GM18508 (cell line): Measurements from ENCODE around the gene PSORS1C1.
"Not testable (repeated sequence)": the region's sequence is repeated elsewhere in the genome, so short reads cannot be mapped to it uniquely, and the experiment has no call there.

Source experiments
- ATAC-seq: cut with Tn5 transposase; IDR thresholded peaks from one replicate; pipeline ENCODE4 v1.9.1; 2021; ENCODE audit warnings: moderate number of reproducible peaks; ENCODE audit not compliant: insufficient read depth, unreplicated experiment

Gene PSORS1C1

GRCh38 chr6:31152781-31153180, 38.2 kb downstream of the PSORS1C1 start:
- no peak for ATAC-seq

DNA sequence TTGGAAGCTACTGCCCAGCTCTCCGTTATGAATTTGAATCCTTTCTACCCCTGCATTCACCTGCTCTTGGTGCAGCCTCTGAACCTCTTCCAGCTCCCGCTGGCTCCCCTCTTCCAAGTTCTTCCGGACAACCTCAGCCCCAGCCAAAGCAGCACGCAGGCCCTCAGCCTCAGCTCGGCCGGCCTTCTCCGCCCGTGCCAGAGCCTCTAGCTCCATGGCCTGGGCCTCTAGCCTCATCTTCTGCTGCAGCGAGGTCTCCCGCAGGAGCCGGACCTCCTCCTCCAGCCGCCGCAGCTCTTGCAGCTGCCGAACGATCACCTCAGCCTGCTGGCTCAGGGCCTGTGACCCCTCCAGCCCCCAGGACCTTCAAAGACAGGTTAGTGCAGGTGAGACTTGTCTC, 39.8 kb downstream of the PSORS1C1 start:
- no peak for ATAC-seq

GRCh38 chr6:31156641-31157040, 42.0 kb downstream of the PSORS1C1 start:
- ATAC-seq: no peak

DNA sequence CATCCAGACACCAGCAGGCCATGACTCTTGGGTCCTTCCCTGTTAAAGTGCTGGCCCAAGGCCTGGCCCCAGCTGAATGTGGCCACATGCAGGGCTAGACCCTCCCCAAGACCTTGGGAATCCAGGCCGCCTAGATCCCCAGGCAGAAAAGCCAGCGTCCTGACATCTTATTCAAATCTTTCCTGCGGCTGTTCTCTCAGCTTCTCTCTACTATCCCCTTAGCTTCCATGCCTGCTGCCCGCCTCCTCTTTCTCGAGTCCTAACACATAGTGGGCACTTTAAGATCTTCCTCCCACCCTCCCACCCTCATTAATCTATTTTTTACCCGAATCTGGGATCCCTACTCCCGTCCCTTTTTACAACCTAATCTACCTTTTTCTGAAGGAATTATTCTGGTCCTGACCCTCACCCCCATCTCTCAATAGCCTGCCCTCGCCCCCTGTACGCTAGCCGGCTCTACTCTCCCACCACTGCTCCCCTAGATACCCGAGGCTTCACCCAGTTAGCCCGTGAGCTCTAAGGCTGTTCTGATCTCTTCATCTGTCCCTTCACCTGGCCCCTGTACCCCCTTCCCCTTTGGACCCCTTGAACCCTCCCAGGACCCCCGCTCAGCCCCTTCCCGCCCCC, 43.0 kb downstream of the PSORS1C1 start, which contains the start of gene CCHCR1:
TSS of gene CCHCR1 (minus strand) at position 290 of the 627 bp plus-strand sequence. CDS start at position 88, 202 bp downstream.
- ATAC-seq: no peak

DNA sequence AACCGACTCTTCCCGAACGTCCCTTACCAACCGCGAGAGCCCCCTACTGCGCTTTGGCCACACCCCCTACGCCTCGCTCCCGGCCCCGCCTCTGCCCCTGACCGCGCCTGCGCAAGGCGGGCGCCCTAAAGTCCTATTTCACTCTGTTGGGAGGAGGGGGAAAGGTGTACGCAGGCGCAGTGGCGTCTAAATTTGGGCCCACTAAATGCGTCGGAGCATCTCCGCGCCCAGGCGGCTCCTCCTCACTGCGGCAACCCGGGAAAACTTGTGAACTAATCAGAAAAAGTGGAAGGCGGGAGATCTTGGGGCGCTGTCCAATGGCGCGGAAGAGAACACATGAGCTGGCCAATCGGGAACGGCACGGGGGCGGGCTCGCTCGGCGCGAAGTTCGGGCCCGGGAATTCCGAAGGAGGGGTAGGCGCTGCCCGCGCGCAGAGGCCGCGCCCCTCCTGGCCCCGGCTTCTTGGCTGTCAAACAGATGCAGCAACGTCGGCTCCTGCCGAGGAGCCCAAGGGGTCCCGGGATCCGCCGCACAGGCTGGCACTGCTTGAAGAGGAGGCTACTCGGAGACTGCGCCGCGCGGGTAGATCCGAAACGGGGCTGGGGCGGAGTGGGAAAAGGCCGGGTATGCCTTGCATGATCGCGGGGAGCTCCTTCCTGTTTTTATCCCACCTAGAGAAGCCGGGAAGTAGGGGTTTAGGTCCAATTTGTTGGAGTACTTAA, 43.7 kb downstream of the PSORS1C1 start, which contains the start of gene TCF19:
TSS of gene TCF19 (plus strand) at position 450 of the 723 bp plus-strand sequence. CDS start 881 bp downstream, outside the sequence.
- ATAC-seq: peak; percentile 80

- no peak for ATAC-seq
Measured at GRCh38 chr6:31158863-31159855, 44.6 kb downstream of the PSORS1C1 start.

DNA sequence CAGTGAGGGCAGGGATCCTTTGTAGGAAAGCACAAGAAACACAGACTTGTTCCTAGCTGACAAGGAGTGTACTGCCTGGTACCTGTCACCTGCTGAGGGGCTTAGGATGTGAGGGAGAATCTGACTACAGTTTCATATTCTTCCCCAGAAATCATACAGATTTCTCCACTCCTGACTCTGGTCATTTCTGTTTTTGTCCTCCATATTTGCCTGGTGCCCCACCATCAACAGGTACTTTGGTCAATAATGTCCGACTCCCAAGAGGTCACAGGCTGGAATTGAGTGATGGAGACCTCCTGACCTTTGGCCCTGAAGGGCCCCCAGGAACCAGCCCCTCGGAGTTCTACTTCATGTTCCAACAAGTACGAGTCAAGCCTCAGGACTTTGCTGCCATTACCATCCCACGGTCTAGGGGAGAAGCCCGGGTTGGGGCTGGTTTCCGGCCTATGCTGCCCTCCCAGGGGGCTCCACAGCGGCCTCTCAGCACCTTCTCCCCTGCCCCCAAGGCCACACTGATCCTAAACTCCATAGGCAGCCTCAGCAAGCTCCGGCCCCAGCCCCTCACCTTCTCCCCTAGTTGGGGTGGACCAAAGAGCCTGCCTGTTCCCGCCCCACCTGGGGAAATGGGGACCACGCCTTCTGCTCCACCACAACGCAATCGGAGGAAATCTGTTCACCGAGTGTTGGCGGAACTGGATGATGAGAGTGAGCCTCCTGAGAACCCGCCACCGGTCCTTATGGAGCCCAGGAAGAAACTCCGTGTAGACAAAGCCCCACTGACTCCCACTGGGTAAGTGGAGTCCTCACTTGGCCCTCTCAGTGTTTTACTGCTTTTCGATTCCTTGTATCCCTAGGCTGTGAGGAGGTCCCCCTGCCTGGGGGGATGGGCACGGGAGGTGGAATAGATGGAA, 46.9 kb downstream of the PSORS1C1 start:
- no peak for ATAC-seq

- ATAC-seq: no peak
Measured at GRCh38 chr6:31162463-31163165, 48.0 kb downstream of the PSORS1C1 start.

GRCh38 chr6:31163922-31164321, 49.3 kb downstream of the PSORS1C1 start:
- ATAC-seq: no peak

DNA sequence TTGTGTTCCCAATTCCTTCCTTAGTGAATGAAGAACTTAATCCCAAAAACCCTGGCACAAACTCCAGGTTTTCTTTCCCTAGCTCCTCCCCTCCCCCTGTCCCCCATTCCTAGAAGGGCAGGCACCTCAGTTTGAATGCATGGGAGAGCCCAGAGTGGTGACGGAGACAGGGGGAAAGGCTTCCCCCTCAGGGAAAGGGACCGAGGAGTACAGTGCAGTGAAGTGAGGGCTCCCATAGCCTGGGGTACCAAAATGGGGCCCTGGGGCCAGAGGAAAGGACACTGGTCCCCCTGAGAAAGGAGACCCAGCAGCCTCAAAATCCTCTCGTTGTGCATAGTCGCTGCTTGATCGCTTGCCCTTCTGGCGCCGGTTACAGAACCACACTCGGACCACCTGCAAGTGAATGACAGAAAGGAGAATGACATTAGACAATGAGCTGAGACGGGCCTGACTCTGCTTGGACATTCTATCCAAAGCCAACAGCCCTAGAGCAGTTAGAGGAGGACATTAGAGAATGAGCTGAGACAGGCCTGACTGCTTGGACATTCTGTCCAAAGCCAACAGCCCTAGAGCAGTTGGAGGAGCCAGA, 50.0 kb downstream of the PSORS1C1 start:
- ATAC-seq: not testable (repeated sequence)

DNA sequence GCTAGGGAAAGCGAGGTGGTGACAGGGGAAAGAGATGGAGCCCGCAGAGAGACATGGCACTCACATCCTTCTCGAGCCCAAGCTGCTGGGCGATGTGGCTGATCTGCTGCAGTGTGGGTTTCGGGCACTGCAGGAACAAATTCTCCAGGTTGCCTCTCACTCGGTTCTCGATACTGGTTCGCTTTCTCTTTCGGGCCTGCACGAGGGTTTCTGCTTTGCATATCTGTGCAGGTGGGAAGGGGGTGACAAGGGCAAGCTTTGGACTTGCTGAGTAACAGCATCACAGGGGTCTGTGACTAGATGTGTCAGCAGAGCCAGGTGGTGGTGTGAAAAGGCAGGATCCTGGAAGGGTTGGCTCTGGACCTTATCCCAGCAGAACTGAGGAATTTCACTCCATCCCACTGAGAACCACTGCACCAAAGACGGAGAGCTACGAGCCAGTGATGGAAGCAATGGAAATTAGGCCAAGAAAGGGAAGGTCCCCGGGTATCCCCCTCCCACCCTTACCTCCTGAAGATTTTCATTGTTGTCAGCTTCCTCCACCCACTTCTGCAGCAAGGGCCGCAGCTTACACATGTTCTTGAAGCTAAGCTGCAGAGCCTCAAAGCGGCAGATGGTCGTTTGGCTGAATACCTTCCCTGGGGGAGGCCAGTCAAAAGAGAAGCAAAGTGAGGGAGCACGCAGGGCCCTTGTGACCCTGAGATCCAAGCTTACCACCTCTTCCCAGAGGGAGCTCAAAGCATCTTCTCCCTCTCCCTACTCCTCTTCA, 50.6 kb downstream of the PSORS1C1 start:
- ATAC-seq: not testable (repeated sequence)

- no peak for ATAC-seq
Measured at GRCh38 chr6:31165986-31166385, 51.4 kb downstream of the PSORS1C1 start.

DNA sequence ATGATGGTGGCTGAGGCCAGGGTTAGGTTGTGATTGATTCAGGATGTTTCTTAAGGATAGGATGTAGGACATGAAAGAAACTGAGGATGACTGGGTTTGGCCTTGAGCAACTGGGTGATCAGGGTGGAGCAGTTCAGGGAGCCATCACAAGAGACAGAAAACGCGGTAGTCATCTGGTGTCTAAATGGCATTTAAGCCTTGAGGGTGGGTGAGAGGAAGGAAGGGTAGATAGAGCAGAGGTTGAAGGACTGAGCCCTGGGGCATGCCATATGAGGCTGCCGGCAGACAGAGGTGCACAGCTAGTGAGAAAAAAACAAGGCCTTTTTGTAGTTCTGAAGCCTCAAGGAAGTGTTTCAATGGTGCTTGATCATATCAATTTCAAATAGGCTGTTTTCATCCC, 54.0 kb downstream of the PSORS1C1 start:
- no peak for ATAC-seq

DNA sequence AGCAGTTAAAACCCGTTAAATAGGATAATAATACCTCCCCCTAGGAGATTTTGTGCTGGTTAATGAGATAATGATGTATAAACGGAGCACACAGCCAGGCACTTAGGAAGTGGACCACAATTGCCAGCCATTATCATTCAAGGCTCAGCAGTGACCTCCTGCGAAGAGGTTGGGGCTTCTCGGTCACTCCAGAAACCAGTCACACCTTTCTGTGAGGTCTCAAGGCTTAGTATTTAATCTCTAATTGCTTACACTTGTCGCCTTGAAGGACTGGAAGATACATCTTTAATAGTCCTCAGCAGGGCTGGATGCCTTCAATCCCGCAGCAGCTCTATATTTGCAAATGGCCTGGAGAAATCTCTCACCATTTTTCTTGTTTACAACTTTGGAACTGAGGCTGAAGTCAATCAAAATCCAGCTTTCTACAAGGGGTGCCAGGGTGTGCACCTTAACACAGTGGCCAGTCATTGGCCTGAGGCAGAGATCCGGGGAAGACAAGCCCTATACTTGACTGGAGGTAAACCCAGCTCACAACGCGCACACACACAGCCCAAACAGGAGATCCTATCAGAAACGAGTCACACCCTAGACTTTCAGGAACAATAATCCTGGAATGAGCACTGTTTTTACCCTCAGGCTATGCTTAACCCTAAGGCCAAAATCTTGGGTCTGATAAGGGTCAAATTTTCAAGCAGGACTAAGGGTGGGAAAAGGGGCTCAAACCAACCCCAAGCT, 54.7 kb downstream of the PSORS1C1 start:
- no peak for ATAC-seq

GRCh38 chr6:31169858-31170599, 55.4 kb downstream of the PSORS1C1 start:
- ATAC-seq: not testable (repeated sequence)

GRCh38 chr6:31170600-31170881, 55.9 kb downstream of the PSORS1C1 start, which contains the start of gene POU5F1:
Gene POU5F1 (minus strand): TSS chr6:31170682. CDS start chr6:31170620, 62 bp downstream.
- ATAC-seq: no peak
